Progenitor cell of endocrine pancreas (in vitro differentiated cells): ENCODE data around the gene SH3PXD2A. TPM values are rescaled to one million over a fixed set of nuclear protein-coding genes. Genes with fewer than 3 reads are reported as not detected.

Experiments used
- DNase-seq: peaks from one replicate; pipeline ENCODE4 v3.0.0; 2021; ENCODE audit warnings: low spot score; ENCODE audit not compliant: unreplicated experiment
- H3K27ac Mint-ChIP-seq: 2 replicates; pipeline ENCODE4 v1.8.0; 2021; ENCODE audit warnings: mild to moderate bottlenecking, moderate library complexity, mixed read lengths
- H3K27me3 Mint-ChIP-seq: 2 replicates; pipeline ENCODE4 v1.8.0; 2021; ENCODE audit warnings: mixed read lengths
- H3K36me3 Mint-ChIP-seq: 2 replicates; pipeline ENCODE4 v1.8.0; 2022; ENCODE audit warnings: mixed read lengths; ENCODE audit not compliant: insufficient read depth
- H3K4me1 Mint-ChIP-seq: 2 replicates; pipeline ENCODE4 v1.8.0; 2021; ENCODE audit warnings: low read depth, mixed read lengths
- H3K4me3 Mint-ChIP-seq: 2 replicates; pipeline ENCODE4 v1.8.0; 2021; ENCODE audit warnings: low read depth, mild to moderate bottlenecking, moderate library complexity, mixed read lengths
- H3K9me3 Mint-ChIP-seq: 2 replicates; pipeline ENCODE4 v1.8.0; 2021; ENCODE audit warnings: low read depth, mixed read lengths
- CTCF ChIP-seq: fragments of 200-600 bp; sonication (generic); IDR thresholded peaks from one replicate; pipeline ENCODE4 v1.5.0; 2021; ENCODE audit warnings: antibody characterized with exemption, mild to moderate bottlenecking; ENCODE audit not compliant: unreplicated experiment
- total RNA-seq: library from RNA; stranded (reverse); gene quantifications from 2 replicates; pipeline ENCODE4 v1.2.1, GENCODE V29; 2021

Gene SH3PXD2A
- total RNA-seq, 1 donor from 2014 or later = 28.0 TPM

- no peaks in the 10 kb centered on the region for H3K36me3 Mint-ChIP-seq
- H3K9me3 Mint-ChIP-seq = no peaks in the 10 kb centered on the region
- no peak overlapping the region for H3K4me3 Mint-ChIP-seq
- TF ChIP-seq CTCF = no peak
- H3K4me1 Mint-ChIP-seq = peaks cover 28% of the 10 kb centered on the region
- no peak for DNase-seq
- H3K27me3 Mint-ChIP-seq = no peaks in the 10 kb centered on the region
- no peak overlapping the region for H3K27ac Mint-ChIP-seq
These were observed 33.2 kb downstream of the SH3PXD2A start for GRCh38 chr10:103822107-103822716.

GRCh38 chr10:103820101-103821062, 35.0 kb downstream of the SH3PXD2A start:
- H3K9me3 Mint-ChIP-seq = no peaks in the 10 kb centered on the region
- DNase-seq = no peak
- no peak for TF ChIP-seq CTCF
- H3K27me3 Mint-ChIP-seq = no peaks in the 10 kb centered on the region
- no peak overlapping the region for H3K4me3 Mint-ChIP-seq
- no peak overlapping the region for H3K27ac Mint-ChIP-seq
- H3K36me3 Mint-ChIP-seq = no peaks in the 10 kb centered on the region
- peaks cover 28% of the 10 kb centered on the region for H3K4me1 Mint-ChIP-seq

GRCh38 chr10:103819493-103819892, 35.9 kb downstream of the SH3PXD2A start:
- H3K27ac Mint-ChIP-seq = no peak overlapping the region
- no peak for TF ChIP-seq CTCF
- no peaks in the 10 kb centered on the region for H3K27me3 Mint-ChIP-seq
- DNase-seq = no peak
- H3K9me3 Mint-ChIP-seq = no peaks in the 10 kb centered on the region
- no peaks in the 10 kb centered on the region for H3K36me3 Mint-ChIP-seq
- peaks cover 31% of the 10 kb centered on the region for H3K4me1 Mint-ChIP-seq
- no peak overlapping the region for H3K4me3 Mint-ChIP-seq

GRCh38 chr10:103818765-103819374, 36.5 kb downstream of the SH3PXD2A start:
- Mint-ChIP-seq H3K4me3 (no peak overlapping the region), H3K36me3 (no peaks in the 10 kb centered on the region), H3K9me3 (no peaks in the 10 kb centered on the region), H3K27ac (peak overlapping the region; percentile 78), H3K4me1 (peaks cover 34% of the 10 kb centered on the region), H3K27me3 (no peaks in the 10 kb centered on the region)
- TF ChIP-seq CTCF = no peak
- DNase-seq = no peak

GRCh38 chr10:103818105-103818504, 37.3 kb downstream of the SH3PXD2A start:
- no peaks in the 10 kb centered on the region for H3K36me3 Mint-ChIP-seq
- H3K4me1 Mint-ChIP-seq = peaks cover 37% of the 10 kb centered on the region
- no peaks in the 10 kb centered on the region for H3K9me3 Mint-ChIP-seq
- no peak overlapping the region for H3K4me3 Mint-ChIP-seq
- TF ChIP-seq CTCF = no peak
- no peak for DNase-seq
- no peak overlapping the region for H3K27ac Mint-ChIP-seq
- H3K27me3 Mint-ChIP-seq = no peaks in the 10 kb centered on the region
